Central memory CD4-positive, alpha-beta T cell (primary cell): ENCODE measurements around the gene SNAPC1.
"Not testable (repeated sequence)": the region's sequence is repeated elsewhere in the genome, so short reads cannot be mapped to it uniquely, and the experiment has no call there.

Source experiments
- DNase-seq: peaks from one replicate; pipeline ENCODE4 v3.0.0; 2022

The SNAPC1 gene

GRCh38 chr14:61750708-61751474, 11.3 kb upstream of the SNAPC1 start:
- DNase-seq = peak; percentile 71

- DNase-seq = no peak
Measured at GRCh38 chr14:61751475-61751989, 10.7 kb upstream of the SNAPC1 start.

- DNase-seq = no peak
Measured at GRCh38 chr14:61752626-61753025, 9.6 kb upstream of the SNAPC1 start.

GRCh38 chr14:61753631-61754030, 8.6 kb upstream of the SNAPC1 start:
- DNase-seq = no peak

GRCh38 chr14:61754627-61755381, 7.4 kb upstream of the SNAPC1 start:
- DNase-seq = no peak

GRCh38 chr14:61755382-61755742, 6.9 kb upstream of the SNAPC1 start:
- DNase-seq = not testable (repeated sequence)

- no peak for DNase-seq
Measured at GRCh38 chr14:61756135-61756534, 6.1 kb upstream of the SNAPC1 start.

- no peak for DNase-seq
Measured at GRCh38 chr14:61759878-61760277, 2.3 kb upstream of the SNAPC1 start.

- DNase-seq = no peak
Measured at GRCh38 chr14:61761557-61761956, 663 bp upstream of the SNAPC1 start.

GRCh38 chr14:61764342-61765122, 2.3 kb downstream of the SNAPC1 start:
- DNase-seq = no peak

GRCh38 chr14:61765225-61765943, 3.2 kb downstream of the SNAPC1 start:
- DNase-seq = no peak

- no peak for DNase-seq
Measured at GRCh38 chr14:61766151-61766550, 3.9 kb downstream of the SNAPC1 start.

GRCh38 chr14:61768240-61768639, 6.0 kb downstream of the SNAPC1 start:
- DNase-seq = no peak

GRCh38 chr14:61769893-61770292, 7.7 kb downstream of the SNAPC1 start:
- no peak for DNase-seq

- DNase-seq = no peak
Measured at GRCh38 chr14:61774861-61775260, 12.6 kb downstream of the SNAPC1 start.

GRCh38 chr14:61780125-61780524, 17.9 kb downstream of the SNAPC1 start:
- DNase-seq = peak; percentile 18

GRCh38 chr14:61797309-61797708, 35.1 kb downstream of the SNAPC1 start:
- no peak for DNase-seq

- DNase-seq = no peak
Measured at GRCh38 chr14:61802010-61802568, 39.9 kb downstream of the SNAPC1 start.

GRCh38 chr14:61803755-61804154, 41.5 kb downstream of the SNAPC1 start:
- no peak for DNase-seq

GRCh38 chr14:61805451-61805850, 43.2 kb downstream of the SNAPC1 start:
- no peak for DNase-seq

- DNase-seq = no peak
Measured at GRCh38 chr14:61811882-61812346, 49.7 kb downstream of the SNAPC1 start.
